Epithelial cell of esophagus (primary cell): Measurements from ENCODE around the gene KDM4C.

Experiments
- DNase-seq: peaks from one replicate; pipeline ENCODE4 v3.0.0; 2010; ENCODE audit warnings: low read depth
- H3K4me3 ChIP-seq: 2 replicates; pipeline ENCODE4 v1.5.1; 2011; ENCODE audit warnings: mild to moderate bottlenecking, low read length, control low read depth
- CTCF ChIP-seq: IDR thresholded peaks from 2 replicates; pipeline ENCODE4 v1.5.1; 2011; ENCODE audit warnings: low read depth, mild to moderate bottlenecking, low read length, control low read depth, inconsistent platforms; ENCODE audit not compliant: insufficient read depth; ENCODE audit errors: missing control alignments

KDM4C gene

GRCh38 chr9:7123743-7124142 lies 366.0 kb downstream of the KDM4C start:
- DNase-seq, result peak; percentile 89
- no peak for TF ChIP-seq CTCF
- H3K4me3 ChIP-seq, result no peak overlapping the region

GRCh38 chr9:7125231-7125630 lies 367.5 kb downstream of the KDM4C start:
- no peak for TF ChIP-seq CTCF
- H3K4me3 ChIP-seq, result no peak overlapping the region
- DNase-seq, result peak; percentile 44

- H3K4me3 ChIP-seq, result no peak overlapping the region
- no peak for TF ChIP-seq CTCF
- peak; percentile 36 for DNase-seq
Observed at GRCh38 chr9:7129391-7129790, 371.6 kb downstream of the KDM4C start.

- DNase-seq, result no peak
- no peak for TF ChIP-seq CTCF
- no peak overlapping the region for H3K4me3 ChIP-seq
Observed at GRCh38 chr9:7130266-7130820, 372.6 kb downstream of the KDM4C start.

- no peak for TF ChIP-seq CTCF
- DNase-seq, result no peak
- H3K4me3 ChIP-seq, result no peak overlapping the region
Observed at GRCh38 chr9:7132605-7133004, 374.8 kb downstream of the KDM4C start.

GRCh38 chr9:7135735-7136134 lies 378.0 kb downstream of the KDM4C start:
- no peak for DNase-seq
- no peak overlapping the region for H3K4me3 ChIP-seq
- TF ChIP-seq CTCF, result no peak

GRCh38 chr9:7137040-7137439 lies 379.3 kb downstream of the KDM4C start:
- TF ChIP-seq CTCF, result no peak
- H3K4me3 ChIP-seq, result no peak overlapping the region

More at GRCh38 chr9:7137040-7137439, 379.3 kb downstream of the KDM4C start:
- no peak for DNase-seq
